HEK293 (cell line): Measurements from ENCODE around the gene NOP9.

ENCODE experiments used
- CTCF ChIA-PET: fragments of 350-600 bp; formaldehyde crosslinking; extraction: SDS; loops from one replicate; lab custom pipeline; 2021; ENCODE audit warnings: antibody characterized with exemption; lab: Yijun Ruan, JAX
- POLR2A ChIA-PET: fragments of 300-600 bp; formaldehyde crosslinking; extraction: SDS; loops from one replicate; lab custom pipeline; 2020; ENCODE audit warnings: antibody characterized with exemption, inconsistent platforms; lab: Yijun Ruan, JAX
- H3K27ac ChIP-seq: fragments of 200-500 bp; sonication (Bioruptor generic); 2 replicates; pipeline ENCODE4 v1.5.1; 2014; ENCODE audit warnings: low read depth, low read length, control low read depth, inconsistent platforms; ENCODE audit errors: extremely low read depth
- H3K36me3 ChIP-seq, 2 experiments: fragments of 200-500 bp in 1 of 2; sonication (Bioruptor generic) in 1 of 2; 1 replicate in 1 of 2; 2 replicates in 1 of 2; pipeline ENCODE4 v1.5.1; 2014 to 2017; ENCODE audit warnings: inconsistent platforms in 2 of 2, low read length in 2 of 2; ENCODE audit not compliant: control insufficient read depth in 2 of 2, insufficient read depth in 1 of 2
- H3K4me1 ChIP-seq: fragments of 200-500 bp; sonication (Bioruptor generic); 2 replicates; pipeline ENCODE4 v1.5.1; 2014; ENCODE audit warnings: mild to moderate bottlenecking, low read length, inconsistent platforms; ENCODE audit not compliant: control insufficient read depth, insufficient read depth
- H3K4me3 ChIP-seq: 2 replicates; pipeline ENCODE4 v1.5.1; 2011; ENCODE audit warnings: low read depth, mild to moderate bottlenecking, control low read depth, low read length, moderate library complexity
- H3K9me3 ChIP-seq: fragments of 200-500 bp; sonication (Bioruptor generic); 2 replicates; pipeline ENCODE4 v1.5.1; 2014; ENCODE audit warnings: low read depth, low read length, inconsistent platforms; ENCODE audit not compliant: control insufficient read depth, insufficient read depth
- ZIC2 ChIP-seq: fragments of 450-650 bp; formaldehyde crosslinking; IDR thresholded peaks from 2 replicates; pipeline ENCODE4 v1.5.1; 2016; ENCODE audit warnings: missing biosample characterization, missing genetic modification characterization
- ZNF132 ChIP-seq: fragments of 450-650 bp; formaldehyde crosslinking; IDR thresholded peaks from 2 replicates; pipeline ENCODE4 v1.5.1; 2017; ENCODE audit warnings: missing biosample characterization, missing genetic modification characterization, borderline replicate concordance
- ZNF133 ChIP-seq: fragments of 450-650 bp; formaldehyde crosslinking; IDR thresholded peaks from 2 replicates; pipeline ENCODE4 v1.5.1; 2016; ENCODE audit warnings: missing biosample characterization, missing genetic modification characterization
- ZNF146 ChIP-seq: fragments of 450-650 bp; formaldehyde crosslinking; IDR thresholded peaks from 2 replicates; pipeline ENCODE4 v1.5.1; 2016; ENCODE audit warnings: missing biosample characterization, missing genetic modification characterization
- ZNF2 ChIP-seq: fragments of 450-650 bp; formaldehyde crosslinking; IDR thresholded peaks from 2 replicates; pipeline ENCODE4 v1.5.1; 2016; ENCODE audit warnings: missing biosample characterization, missing genetic modification characterization
- ZNF239 ChIP-seq: fragments of 450-650 bp; formaldehyde crosslinking; IDR thresholded peaks from 2 replicates; pipeline ENCODE4 v1.5.1; 2016; ENCODE audit warnings: missing biosample characterization, missing genetic modification characterization
- ZNF248 ChIP-seq: fragments of 450-650 bp; formaldehyde crosslinking; IDR thresholded peaks from 2 replicates; pipeline ENCODE4 v1.5.1; 2017; ENCODE audit warnings: missing biosample characterization, missing genetic modification characterization
- ZNF514 ChIP-seq: fragments of 450-650 bp; formaldehyde crosslinking; IDR thresholded peaks from 2 replicates; pipeline ENCODE4 v1.5.1; 2016; ENCODE audit warnings: missing biosample characterization, missing genetic modification characterization
- ZNF521 ChIP-seq: fragments of 450-650 bp; formaldehyde crosslinking; IDR thresholded peaks from 2 replicates; pipeline ENCODE4 v1.5.1; 2017; ENCODE audit warnings: missing biosample characterization, mild to moderate bottlenecking, missing genetic modification characterization
- ZNF544 ChIP-seq: fragments of 450-650 bp; formaldehyde crosslinking; IDR thresholded peaks from 2 replicates; pipeline ENCODE4 v1.5.0; 2017; ENCODE audit warnings: missing biosample characterization, missing genetic modification characterization
- ZNF658 ChIP-seq: fragments of 450-650 bp; formaldehyde crosslinking; IDR thresholded peaks from 2 replicates; pipeline ENCODE4; 2016; ENCODE audit warnings: missing biosample characterization, missing genetic modification characterization
- ZNF747 ChIP-seq: fragments of 450-650 bp; formaldehyde crosslinking; IDR thresholded peaks from 2 replicates; pipeline ENCODE4 v1.5.1; 2016; ENCODE audit warnings: missing biosample characterization, missing genetic modification characterization
- ZNF776 ChIP-seq: fragments of 450-650 bp; formaldehyde crosslinking; IDR thresholded peaks from 2 replicates; pipeline ENCODE4 v1.5.0; 2017; ENCODE audit warnings: missing biosample characterization, missing genetic modification characterization, borderline replicate concordance
- ZSCAN30 ChIP-seq: fragments of 450-650 bp; IDR thresholded peaks from 2 replicates; pipeline ENCODE4 v1.5.1; 2018; ENCODE audit warnings: missing biosample characterization, mild to moderate bottlenecking, missing genetic modification characterization, moderate library complexity
- ZXDB ChIP-seq: fragments of 450-650 bp; formaldehyde crosslinking; IDR thresholded peaks from 2 replicates; pipeline ENCODE4 v1.5.1; 2016; ENCODE audit warnings: missing biosample characterization, missing genetic modification characterization
- TF ChIP-seq, protein P1 (sequence below): fragments of 450-650 bp; formaldehyde crosslinking; IDR thresholded peaks from 2 replicates; pipeline ENCODE4 v1.5.1; 2017; ENCODE audit warnings: missing biosample characterization, missing genetic modification characterization
- TF ChIP-seq, protein P2 (sequence below): fragments of 450-650 bp; formaldehyde crosslinking; IDR thresholded peaks from 2 replicates; pipeline ENCODE4 v1.5.1; 2016; ENCODE audit warnings: missing biosample characterization, missing genetic modification characterization
- TF ChIP-seq, protein P3 (sequence below): fragments of 450-650 bp; formaldehyde crosslinking; IDR thresholded peaks from 2 replicates; pipeline ENCODE4 v1.5.1; 2016; ENCODE audit warnings: missing biosample characterization, missing genetic modification characterization
- TF ChIP-seq, protein P4 (sequence below): fragments of 450-650 bp; formaldehyde crosslinking; IDR thresholded peaks from 2 replicates; pipeline ENCODE4 v1.5.1; 2016; ENCODE audit warnings: missing biosample characterization, missing genetic modification characterization

The NOP9 gene

GRCh38 chr14:24299255-24300191 is at the start of gene NOP9, which contains the start of gene DHRS1 (continued):
- TF ChIP-seq ZNF239 (tag by site-specific recombination) (no peak), ZIC2 (tag by site-specific recombination) (no peak), ZNF248 (tag by site-specific recombination) (no peak)
- TF ChIP-seq, all 188 proteins: peak for 32

DNA sequence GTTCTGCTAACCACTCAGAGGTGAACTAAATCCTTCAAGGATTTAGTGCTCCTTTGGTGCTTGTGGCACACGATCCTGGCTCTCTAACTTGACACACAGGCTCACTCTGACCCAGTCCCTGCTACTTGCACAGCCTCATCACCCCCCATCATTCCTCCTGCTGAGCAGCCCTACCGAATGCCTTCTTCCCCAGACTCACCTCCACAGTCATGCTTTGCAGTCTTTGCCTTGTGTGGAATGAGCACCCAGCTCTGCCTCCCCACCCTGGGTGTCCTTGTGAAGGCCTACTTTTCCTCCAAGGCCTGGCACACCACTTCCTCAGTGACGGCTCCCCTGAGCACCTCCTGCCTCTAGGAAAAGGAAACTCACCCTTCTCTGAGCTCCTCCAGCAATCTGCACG is 49.3 kb upstream of the NOP9 start:
- ChIA-PET CTCF (interaction anchor here (0.6 to 4.6 kb wide), 4 partner anchors 8 to 585 kb away, joined by 3 to 22 read pairs (median 4); partner anchors contain the start of gene TINF2), POLR2A (interaction anchor here (1.0 kb wide), 1 partner anchor 49 kb away, joined by 3 read pairs; the partner anchor contains the start of genes DHRS1 and NOP9)
- no peak overlapping the region for H3K4me3 ChIP-seq
- no peak overlapping the region for H3K27ac ChIP-seq
- H3K9me3 ChIP-seq = no peaks in the 10 kb centered on the region
- no peak for TF ChIP-seq ZNF133 (tag by site-specific recombination)
- TF ChIP-seq, protein P1, sequence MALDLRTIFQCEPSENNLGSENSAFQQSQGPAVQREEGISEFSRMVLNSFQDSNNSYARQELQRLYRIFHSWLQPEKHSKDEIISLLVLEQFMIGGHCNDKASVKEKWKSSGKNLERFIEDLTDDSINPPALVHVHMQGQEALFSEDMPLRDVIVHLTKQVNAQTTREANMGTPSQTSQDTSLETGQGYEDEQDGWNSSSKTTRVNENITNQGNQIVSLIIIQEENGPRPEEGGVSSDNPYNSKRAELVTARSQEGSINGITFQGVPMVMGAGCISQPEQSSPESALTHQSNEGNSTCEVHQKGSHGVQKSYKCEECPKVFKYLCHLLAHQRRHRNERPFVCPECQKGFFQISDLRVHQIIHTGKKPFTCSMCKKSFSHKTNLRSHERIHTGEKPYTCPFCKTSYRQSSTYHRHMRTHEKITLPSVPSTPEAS (tag by site-specific recombination) = no peak
- no peak for TF ChIP-seq ZNF2
- TF ChIP-seq, protein P2, sequence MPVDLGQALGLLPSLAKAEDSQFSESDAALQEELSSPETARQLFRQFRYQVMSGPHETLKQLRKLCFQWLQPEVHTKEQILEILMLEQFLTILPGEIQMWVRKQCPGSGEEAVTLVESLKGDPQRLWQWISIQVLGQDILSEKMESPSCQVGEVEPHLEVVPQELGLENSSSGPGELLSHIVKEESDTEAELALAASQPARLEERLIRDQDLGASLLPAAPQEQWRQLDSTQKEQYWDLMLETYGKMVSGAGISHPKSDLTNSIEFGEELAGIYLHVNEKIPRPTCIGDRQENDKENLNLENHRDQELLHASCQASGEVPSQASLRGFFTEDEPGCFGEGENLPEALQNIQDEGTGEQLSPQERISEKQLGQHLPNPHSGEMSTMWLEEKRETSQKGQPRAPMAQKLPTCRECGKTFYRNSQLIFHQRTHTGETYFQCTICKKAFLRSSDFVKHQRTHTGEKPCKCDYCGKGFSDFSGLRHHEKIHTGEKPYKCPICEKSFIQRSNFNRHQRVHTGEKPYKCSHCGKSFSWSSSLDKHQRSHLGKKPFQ (tag by site-specific recombination) = no peak
- no peak for TF ChIP-seq ZNF521 (tag by site-specific recombination)
- no peak for TF ChIP-seq ZNF658 (tag by site-specific recombination)
- no peak for TF ChIP-seq ZNF146 (tag by site-specific recombination)
- no peaks in the 10 kb centered on the region for H3K4me1 ChIP-seq
- peaks cover 0 to 13% of the 10 kb centered on the region in 2 experiments; a peak in 2 of 3 replicates for H3K36me3 ChIP-seq

- ChIA-PET POLR2A (interaction anchor here (0.6 to 2.2 kb wide), 3 partner anchors 8 to 23 kb away, joined by 4 to 10 read pairs (median 4); partner anchors contain the start of gene TINF2), CTCF (interaction anchor here (0.8 to 4.6 kb wide), 6 partner anchors 9 to 114 kb away, joined by 3 to 22 read pairs (median 4); partner anchors contain the start of genes LTB4R2 and TINF2)
- TF ChIP-seq ZNF747 (tag by site-specific recombination) (no peak), ZNF146 (tag by site-specific recombination) (no peak), ZSCAN30 (no peak), ZNF132 (tag by site-specific recombination) (no peak), ZNF544 (tag by site-specific recombination) (no peak), ZNF776 (tag by site-specific recombination) (no peak), ZXDB (no peak), ZNF514 (tag by site-specific recombination) (no peak)
- TF ChIP-seq, protein P3, sequence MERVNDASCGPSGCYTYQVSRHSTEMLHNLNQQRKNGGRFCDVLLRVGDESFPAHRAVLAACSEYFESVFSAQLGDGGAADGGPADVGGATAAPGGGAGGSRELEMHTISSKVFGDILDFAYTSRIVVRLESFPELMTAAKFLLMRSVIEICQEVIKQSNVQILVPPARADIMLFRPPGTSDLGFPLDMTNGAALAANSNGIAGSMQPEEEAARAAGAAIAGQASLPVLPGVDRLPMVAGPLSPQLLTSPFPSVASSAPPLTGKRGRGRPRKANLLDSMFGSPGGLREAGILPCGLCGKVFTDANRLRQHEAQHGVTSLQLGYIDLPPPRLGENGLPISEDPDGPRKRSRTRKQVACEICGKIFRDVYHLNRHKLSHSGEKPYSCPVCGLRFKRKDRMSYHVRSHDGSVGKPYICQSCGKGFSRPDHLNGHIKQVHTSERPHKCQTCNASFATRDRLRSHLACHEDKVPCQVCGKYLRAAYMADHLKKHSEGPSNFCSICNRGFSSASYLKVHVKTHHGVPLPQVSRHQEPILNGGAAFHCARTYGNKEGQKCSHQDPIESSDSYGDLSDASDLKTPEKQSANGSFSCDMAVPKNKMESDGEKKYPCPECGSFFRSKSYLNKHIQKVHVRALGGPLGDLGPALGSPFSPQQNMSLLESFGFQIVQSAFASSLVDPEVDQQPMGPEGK (tag by site-specific recombination) = no peak
- TF ChIP-seq, protein P4, sequence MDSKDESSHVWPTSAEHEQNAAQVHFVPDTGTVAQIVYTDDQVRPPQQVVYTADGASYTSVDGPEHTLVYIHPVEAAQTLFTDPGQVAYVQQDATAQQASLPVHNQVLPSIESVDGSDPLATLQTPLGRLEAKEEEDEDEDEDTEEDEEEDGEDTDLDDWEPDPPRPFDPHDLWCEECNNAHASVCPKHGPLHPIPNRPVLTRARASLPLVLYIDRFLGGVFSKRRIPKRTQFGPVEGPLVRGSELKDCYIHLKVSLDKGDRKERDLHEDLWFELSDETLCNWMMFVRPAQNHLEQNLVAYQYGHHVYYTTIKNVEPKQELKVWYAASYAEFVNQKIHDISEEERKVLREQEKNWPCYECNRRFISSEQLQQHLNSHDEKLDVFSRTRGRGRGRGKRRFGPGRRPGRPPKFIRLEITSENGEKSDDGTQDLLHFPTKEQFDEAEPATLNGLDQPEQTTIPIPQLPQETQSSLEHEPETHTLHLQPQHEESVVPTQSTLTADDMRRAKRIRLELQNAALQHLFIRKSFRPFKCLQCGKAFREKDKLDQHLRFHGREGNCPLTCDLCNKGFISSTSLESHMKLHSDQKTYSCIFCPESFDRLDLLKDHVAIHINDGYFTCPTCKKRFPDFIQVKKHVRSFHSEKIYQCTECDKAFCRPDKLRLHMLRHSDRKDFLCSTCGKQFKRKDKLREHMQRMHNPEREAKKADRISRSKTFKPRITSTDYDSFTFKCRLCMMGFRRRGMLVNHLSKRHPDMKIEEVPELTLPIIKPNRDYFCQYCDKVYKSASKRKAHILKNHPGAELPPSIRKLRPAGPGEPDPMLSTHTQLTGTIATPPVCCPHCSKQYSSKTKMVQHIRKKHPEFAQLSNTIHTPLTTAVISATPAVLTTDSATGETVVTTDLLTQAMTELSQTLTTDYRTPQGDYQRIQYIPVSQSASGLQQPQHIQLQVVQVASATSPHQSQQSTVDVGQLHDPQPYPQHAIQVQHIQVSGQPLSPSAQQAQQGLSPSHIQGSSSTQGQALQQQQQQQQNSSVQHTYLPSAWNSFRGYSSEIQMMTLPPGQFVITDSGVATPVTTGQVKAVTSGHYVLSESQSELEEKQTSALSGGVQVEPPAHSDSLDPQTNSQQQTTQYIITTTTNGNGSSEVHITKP (tag by site-specific recombination) = no peak
- no peaks in the 10 kb centered on the region for H3K4me1 ChIP-seq
- H3K4me3 ChIP-seq = no peak overlapping the region
- H3K9me3 ChIP-seq = no peaks in the 10 kb centered on the region
- H3K36me3 ChIP-seq = peaks cover 0 to 13% of the 10 kb centered on the region in 2 experiments; a peak in 2 of 3 replicates
- no peak overlapping the region for H3K27ac ChIP-seq
These were observed 47.8 kb upstream of the NOP9 start for GRCh38 chr14:24251880-24252288.
